Colonic mucosa (tissue), 4 donors: ENCODE results near the gene HRH2. TPM values are rescaled to one million over a fixed set of nuclear protein-coding genes. Genes with fewer than 3 reads are reported as not detected.

Source experiments
- DNase-seq: peaks from one replicate; pipeline ENCODE4 v3.0.0-alpha.2; 2020
- H3K27ac ChIP-seq: fragments of 200-600 bp; one replicate; pipeline ENCODE4 v1.8.0; 2021
- H3K27me3 ChIP-seq: fragments of 200-600 bp; one replicate; pipeline ENCODE4 v1.8.0; 2021
- H3K36me3 ChIP-seq: fragments of 200-600 bp; one replicate; pipeline ENCODE4 v1.8.0; 2021
- H3K4me1 ChIP-seq: fragments of 200-600 bp; one replicate; pipeline ENCODE4 v1.8.0; 2021; ENCODE audit warnings: mild to moderate bottlenecking
- H3K4me3 ChIP-seq: fragments of 200-600 bp; one replicate; pipeline ENCODE4 v1.8.0; 2021
- H3K9ac ChIP-seq, 2 donors: one replicate each; pipeline ENCODE4 v1.7.0; 2013; ENCODE audit warnings: control low read depth in 2 of 2, low read depth in 2 of 2, low read length in 2 of 2
- H3K9me3 ChIP-seq: fragments of 200-600 bp; one replicate; pipeline ENCODE4 v1.8.0; 2021
- CTCF ChIP-seq: fragments of 200-600 bp; IDR thresholded peaks from one replicate; pipeline ENCODE4 v1.8.0; 2022; ENCODE audit warnings: antibody characterized with exemption, mild to moderate bottlenecking
- intact Hi-C: fragments of 100-400 bp; cut with DNase I; formaldehyde crosslinking; loops from one replicate; pipeline ENCODE4 v1.14.1; 2022
- total RNA-seq, 2 donors: library from RNA; stranded (reverse); fragmentation: NEBNext Ultra II Directional in 1 of 2; extraction: Animal tissue kit (Norgen Biotek cat#: 25700) in 1 of 2; gene quantifications; one replicate each; pipeline ENCODE4 v1.2.1, GENCODE V29; 2021
- donor health status: healthy.
- donor health status: DM: no; HTN: no; CAD: no.
- donor health status: DM: no; HTN: no; CAD: no.

HRH2 gene
- total RNA-seq, 2 donors from 2014 or later: 0.30 to 0.82 TPM

GRCh38 chr5:175695161-175696126, 37.6 kb downstream of the HRH2 start:
- Histone ChIP-seq H3K9me3 (no peaks in the 10 kb centered on the region), H3K27ac (no peak overlapping the region), H3K4me1 (no peaks in the 10 kb centered on the region), H3K27me3 (no peaks in the 10 kb centered on the region), H3K4me3 (no peak overlapping the region), H3K36me3 (no peaks in the 10 kb centered on the region), H3K9ac (no peak overlapping the region)
- intact Hi-C loops: no loop called here
- no peak for DNase-seq
- TF ChIP-seq CTCF: no peak

DNA sequence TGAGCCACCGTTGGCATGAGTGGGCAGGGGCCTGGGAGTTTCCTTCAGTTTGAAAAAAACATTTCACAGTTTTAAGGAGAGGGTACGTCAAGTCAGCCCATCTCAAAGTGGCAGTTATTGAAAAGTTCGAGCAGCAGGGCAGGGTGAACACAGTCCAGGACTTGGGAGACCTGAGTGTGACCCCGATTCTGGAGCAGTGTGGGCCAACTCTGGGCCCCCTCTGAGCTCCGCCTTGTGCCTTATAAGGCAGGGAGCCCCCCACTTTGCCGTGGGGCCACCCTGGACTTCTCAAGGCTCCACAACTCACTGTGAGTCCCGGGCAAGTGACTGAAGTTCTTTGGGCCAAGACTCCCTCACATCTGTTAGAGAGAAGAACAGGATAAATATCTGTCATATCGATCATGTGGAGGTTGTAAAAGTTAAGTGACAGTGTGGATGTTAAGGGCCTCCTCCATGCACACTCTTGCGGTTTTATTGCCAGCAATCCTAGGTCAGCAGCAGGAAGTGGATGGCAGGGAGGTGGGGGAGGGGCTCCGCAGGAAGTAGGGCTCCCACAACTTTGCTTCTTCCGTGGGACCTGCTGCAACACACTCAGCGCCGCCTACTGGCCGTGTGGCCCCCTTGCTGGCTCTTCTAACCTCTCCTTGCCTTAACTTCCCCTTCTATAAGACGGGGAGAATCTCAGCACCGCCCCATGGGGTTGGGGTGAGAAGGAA, 38.4 kb downstream of the HRH2 start:
- Histone ChIP-seq H3K4me3 (no peak overlapping the region), H3K9ac (peak overlapping the region in 1 of 2 donors; percentile 24), H3K27me3 (no peaks in the 10 kb centered on the region), H3K4me1 (no peaks in the 10 kb centered on the region), H3K9me3 (no peaks in the 10 kb centered on the region), H3K27ac (no peak overlapping the region), H3K36me3 (no peaks in the 10 kb centered on the region)
- intact Hi-C loops: no loop called here
- DNase-seq: peak; percentile 61
- TF ChIP-seq CTCF: peak; percentile 46

- Histone ChIP-seq H3K36me3 (no peaks in the 10 kb centered on the region), H3K27me3 (no peaks in the 10 kb centered on the region), H3K4me1 (no peaks in the 10 kb centered on the region), H3K9me3 (no peaks in the 10 kb centered on the region), H3K4me3 (no peak overlapping the region), H3K27ac (no peak overlapping the region), H3K9ac (no peak overlapping the region)
- no peak for TF ChIP-seq CTCF
- intact Hi-C loops: no loop called here
- DNase-seq: no peak
Observed at GRCh38 chr5:175696855-175697198, 39.0 kb downstream of the HRH2 start.

DNA sequence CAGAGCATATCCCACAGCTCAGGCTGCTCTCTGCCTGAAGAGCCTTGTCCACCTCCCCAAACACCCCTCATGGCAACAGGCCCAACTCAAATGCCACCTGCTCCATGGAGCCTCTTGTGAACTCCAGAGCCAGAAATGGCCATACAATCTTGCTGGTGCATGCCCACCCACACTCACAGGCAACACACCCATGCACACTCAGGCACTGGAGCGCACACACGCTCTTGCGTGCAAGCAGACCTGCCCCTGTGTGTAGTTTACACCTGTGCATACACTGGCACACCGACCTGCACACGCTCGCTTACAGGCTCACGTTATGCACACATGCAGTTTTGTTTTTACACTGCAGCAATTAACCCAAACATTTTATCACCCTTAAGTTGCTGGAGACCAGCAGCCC, 40.0 kb downstream of the HRH2 start:
- Histone ChIP-seq H3K27me3 (no peaks in the 10 kb centered on the region), H3K4me1 (no peaks in the 10 kb centered on the region), H3K27ac (no peak overlapping the region), H3K9me3 (no peaks in the 10 kb centered on the region), H3K36me3 (no peaks in the 10 kb centered on the region), H3K4me3 (no peak overlapping the region), H3K9ac (no peak overlapping the region)
- TF ChIP-seq CTCF: no peak
- intact Hi-C loops: no loop called here
- no peak for DNase-seq

DNA sequence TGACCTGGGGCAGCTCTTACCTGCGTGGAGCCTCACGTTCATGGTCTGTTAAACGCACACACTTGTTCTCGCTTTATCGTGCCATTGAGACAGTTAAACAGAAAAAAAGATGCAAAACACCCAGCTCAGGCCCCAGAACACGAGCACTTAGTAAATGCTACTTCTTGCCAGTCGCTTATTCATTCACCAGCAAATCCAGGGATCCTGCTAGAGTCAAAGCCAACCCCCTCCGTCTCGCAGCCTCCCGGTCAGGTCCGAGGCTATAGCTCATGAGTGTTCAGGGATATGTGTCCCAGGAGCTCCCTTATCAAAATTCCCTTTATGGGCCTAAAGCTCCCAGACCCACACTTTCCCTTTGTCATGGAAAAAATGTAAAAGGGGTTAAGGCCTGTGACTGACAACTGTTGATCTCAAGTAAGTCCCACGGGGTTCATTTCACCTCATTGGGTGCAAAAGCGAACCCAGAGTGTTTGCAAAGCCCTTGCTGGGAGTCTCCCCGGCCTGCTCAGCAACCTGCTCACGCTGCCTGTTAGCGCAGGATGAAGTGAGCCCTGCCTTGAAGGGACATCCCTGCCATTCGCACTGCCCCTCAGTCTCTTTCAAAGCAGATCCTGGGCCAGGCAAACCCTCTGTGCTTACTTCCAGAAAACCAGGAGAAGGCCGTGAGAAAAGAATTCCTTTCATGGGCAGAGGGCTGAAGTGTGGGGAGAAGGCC, 40.7 kb downstream of the HRH2 start:
- no peaks in the 10 kb centered on the region for H3K27me3 ChIP-seq
- no peaks in the 10 kb centered on the region for H3K36me3 ChIP-seq
- no peak overlapping the region for H3K27ac ChIP-seq
- H3K9me3 ChIP-seq: no peaks in the 10 kb centered on the region
- H3K9ac ChIP-seq: no peak overlapping the region
- H3K4me3 ChIP-seq: no peak overlapping the region
- no peaks in the 10 kb centered on the region for H3K4me1 ChIP-seq
- no peak for DNase-seq
- no peak for TF ChIP-seq CTCF
- intact Hi-C loops: no loop called here
